ENCODE results near the gene DNAJC7.

The DNAJC7 gene

DNA sequence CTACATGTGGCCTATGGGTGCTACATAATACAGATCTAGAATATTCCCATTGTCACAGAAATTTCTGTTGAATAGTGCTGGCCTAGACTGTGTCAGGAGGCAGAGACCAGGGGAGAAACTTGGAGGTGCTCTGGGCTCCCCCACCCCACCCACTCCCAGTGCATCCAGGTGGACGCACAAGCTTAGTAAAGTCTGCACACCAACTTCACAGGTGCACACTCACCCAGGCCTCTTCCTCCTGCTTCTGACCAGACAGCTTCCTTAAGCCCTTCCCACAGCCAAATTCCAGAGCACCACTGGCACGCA is 58.3 kb downstream of the DNAJC7 start:
- Histone ChIP-seq H3F3A (ENCODE audit: control insufficient read depth, insufficient read depth) (no peaks in the 10 kb centered on the region), H3K9me3 (ENCODE audit: control insufficient read depth, insufficient read depth, low read length) (no peaks in the 10 kb centered on the region), H3K4me3 (ENCODE audit: low read length) (no peak overlapping the region), H3K79me2 (ENCODE audit: control insufficient read depth, low read length) (no peaks in the 10 kb centered on the region), H3K4me2 (ENCODE audit: low read length) (no peak overlapping the region), H3K27ac (ENCODE audit: low read depth, low read length) (no peak overlapping the region), H3K27me3 (ENCODE audit: control insufficient read depth, low read length) (no peaks in the 10 kb centered on the region), H3K4me1 (ENCODE audit: control insufficient read depth, low read length) (peaks cover 12% of the 10 kb centered on the region), H3K36me3 (ENCODE audit: control insufficient read depth, low read length) (no peaks in the 10 kb centered on the region), H3K9me2 (replicated peaks; ENCODE audit: control insufficient read depth, low read length) (no peaks in the 10 kb centered on the region), H4K20me1 (ENCODE audit: control insufficient read depth, insufficient read depth, low read depth, low read length) (no peaks in the 10 kb centered on the region)
- no peak for TF ChIP-seq EZH2phosphoT487 (IDR thresholded peaks at IDR 0.05; ENCODE audit: borderline replicate concordance, low read length)
- TF ChIP-seq, protein P1, sequence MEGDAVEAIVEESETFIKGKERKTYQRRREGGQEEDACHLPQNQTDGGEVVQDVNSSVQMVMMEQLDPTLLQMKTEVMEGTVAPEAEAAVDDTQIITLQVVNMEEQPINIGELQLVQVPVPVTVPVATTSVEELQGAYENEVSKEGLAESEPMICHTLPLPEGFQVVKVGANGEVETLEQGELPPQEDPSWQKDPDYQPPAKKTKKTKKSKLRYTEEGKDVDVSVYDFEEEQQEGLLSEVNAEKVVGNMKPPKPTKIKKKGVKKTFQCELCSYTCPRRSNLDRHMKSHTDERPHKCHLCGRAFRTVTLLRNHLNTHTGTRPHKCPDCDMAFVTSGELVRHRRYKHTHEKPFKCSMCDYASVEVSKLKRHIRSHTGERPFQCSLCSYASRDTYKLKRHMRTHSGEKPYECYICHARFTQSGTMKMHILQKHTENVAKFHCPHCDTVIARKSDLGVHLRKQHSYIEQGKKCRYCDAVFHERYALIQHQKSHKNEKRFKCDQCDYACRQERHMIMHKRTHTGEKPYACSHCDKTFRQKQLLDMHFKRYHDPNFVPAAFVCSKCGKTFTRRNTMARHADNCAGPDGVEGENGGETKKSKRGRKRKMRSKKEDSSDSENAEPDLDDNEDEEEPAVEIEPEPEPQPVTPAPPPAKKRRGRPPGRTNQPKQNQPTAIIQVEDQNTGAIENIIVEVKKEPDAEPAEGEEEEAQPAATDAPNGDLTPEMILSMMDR (IDR thresholded peaks at IDR 0.05; ENCODE audit: low read depth, low read length, poor library complexity, severe bottlenecking): no peak

DNA sequence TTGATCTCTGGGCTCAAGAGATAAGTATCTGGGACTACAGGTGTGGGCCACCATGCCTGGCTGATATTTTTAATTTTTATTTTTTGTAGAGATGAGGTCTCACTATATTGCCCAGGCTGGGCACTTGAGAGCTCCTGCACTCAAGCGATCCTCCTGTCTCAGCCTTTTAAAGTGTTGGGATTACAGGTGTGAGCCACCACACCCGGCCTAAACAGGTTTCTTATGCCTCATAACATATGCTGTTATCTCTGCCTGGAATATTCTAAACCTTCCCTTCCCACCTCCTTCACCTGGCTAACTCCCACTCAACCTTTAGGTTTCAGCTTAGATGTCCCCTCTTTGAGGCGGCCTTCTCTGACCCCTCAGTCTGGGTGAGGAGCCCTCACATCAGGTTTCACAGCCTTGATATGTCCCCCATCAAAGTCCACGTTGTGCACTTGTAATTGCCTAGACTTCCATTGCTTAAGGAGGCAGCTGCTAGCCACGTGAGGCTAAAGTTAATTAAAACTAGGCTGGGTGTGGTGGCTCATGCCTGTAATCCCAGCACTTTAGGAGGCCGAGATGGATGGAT is 59.3 kb downstream of the DNAJC7 start:
- H4K20me1 ChIP-seq (ENCODE audit: control insufficient read depth, insufficient read depth, low read depth, low read length): no peaks in the 10 kb centered on the region
- H3K79me2 ChIP-seq (ENCODE audit: control insufficient read depth, low read length): no peaks in the 10 kb centered on the region
- no peaks in the 10 kb centered on the region for H3F3A ChIP-seq (ENCODE audit: control insufficient read depth, insufficient read depth)
- H3K9me2 ChIP-seq (replicated peaks; ENCODE audit: control insufficient read depth, low read length): no peaks in the 10 kb centered on the region
- H3K27me3 ChIP-seq (ENCODE audit: control insufficient read depth, low read length): no peaks in the 10 kb centered on the region
- H3K4me1 ChIP-seq (ENCODE audit: control insufficient read depth, low read length): peaks cover 12% of the 10 kb centered on the region
- H3K9me3 ChIP-seq (ENCODE audit: control insufficient read depth, insufficient read depth, low read length): no peaks in the 10 kb centered on the region
- TF ChIP-seq, protein P1 (IDR thresholded peaks at IDR 0.05; ENCODE audit: low read depth, low read length, poor library complexity, severe bottlenecking): no peak
- H3K4me3 ChIP-seq (ENCODE audit: low read length): no peak overlapping the region
- no peaks in the 10 kb centered on the region for H3K36me3 ChIP-seq (ENCODE audit: control insufficient read depth, low read length)
- H3K4me2 ChIP-seq (ENCODE audit: low read length): no peak overlapping the region
- no peak overlapping the region for H3K27ac ChIP-seq (ENCODE audit: low read depth, low read length)

DNA sequence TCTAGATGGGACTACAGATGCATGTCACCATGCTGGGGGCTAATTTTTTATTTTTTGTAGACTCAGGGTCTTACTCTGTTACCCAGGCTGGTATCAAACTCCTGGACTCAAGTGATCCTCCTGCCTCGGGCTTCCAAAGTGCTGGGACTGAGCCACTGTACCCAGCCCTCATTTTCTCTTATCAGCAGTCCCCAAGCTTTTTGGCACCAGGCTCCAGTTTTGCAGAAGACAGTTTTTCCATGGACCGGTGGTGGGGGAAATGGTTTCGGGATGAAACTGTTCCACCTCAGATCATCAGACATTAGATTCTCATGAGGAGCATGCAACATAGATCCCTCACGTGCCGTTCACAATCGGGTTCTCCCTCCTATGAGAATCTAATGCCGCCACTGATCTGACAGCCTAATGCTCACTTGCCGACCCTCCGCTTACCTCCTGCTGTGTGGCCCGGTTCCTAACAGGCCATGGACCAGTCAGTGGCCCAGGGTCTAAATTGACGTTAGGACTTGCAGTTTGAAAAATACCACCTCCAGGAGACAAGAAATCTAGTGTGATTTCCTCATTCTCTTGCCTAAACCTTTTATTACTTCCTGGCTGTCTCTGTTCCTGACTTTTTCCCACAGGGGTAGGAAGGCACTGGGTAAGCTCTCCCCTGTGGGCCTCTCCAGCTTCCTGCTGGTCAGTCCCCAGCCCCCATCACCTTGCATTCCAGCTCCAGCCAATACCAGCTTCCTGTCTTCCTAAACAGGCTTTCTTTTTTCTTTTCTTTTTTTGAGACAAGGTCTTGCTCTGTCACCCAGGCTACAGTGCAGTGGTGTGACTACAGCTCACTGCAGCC is 60.0 kb downstream of the DNAJC7 start:
- H3F3A ChIP-seq (ENCODE audit: control insufficient read depth, insufficient read depth): no peaks in the 10 kb centered on the region
- peaks cover 6% of the 10 kb centered on the region for H3K4me1 ChIP-seq (ENCODE audit: control insufficient read depth, low read length)
- H3K4me3 ChIP-seq (ENCODE audit: low read length): no peak overlapping the region
- no peak for TF ChIP-seq EZH2phosphoT487 (IDR thresholded peaks at IDR 0.05; ENCODE audit: borderline replicate concordance, low read length)
- TF ChIP-seq, protein P1 (IDR thresholded peaks at IDR 0.05; ENCODE audit: low read depth, low read length, poor library complexity, severe bottlenecking): no peak
- H3K27me3 ChIP-seq (ENCODE audit: control insufficient read depth, low read length): no peaks in the 10 kb centered on the region
- no peaks in the 10 kb centered on the region for H3K36me3 ChIP-seq (ENCODE audit: control insufficient read depth, low read length)
- no peak overlapping the region for H3K27ac ChIP-seq (ENCODE audit: low read depth, low read length)
- no peaks in the 10 kb centered on the region for H3K79me2 ChIP-seq (ENCODE audit: control insufficient read depth, low read length)
- H3K9me3 ChIP-seq (ENCODE audit: control insufficient read depth, insufficient read depth, low read length): no peaks in the 10 kb centered on the region
- no peak overlapping the region for H3K4me2 ChIP-seq (ENCODE audit: low read length)
- no peaks in the 10 kb centered on the region for H4K20me1 ChIP-seq (ENCODE audit: control insufficient read depth, insufficient read depth, low read depth, low read length)
- H3K9me2 ChIP-seq (replicated peaks; ENCODE audit: control insufficient read depth, low read length): no peaks in the 10 kb centered on the region
